ENCODE data around the gene CNGA3.

The CNGA3 gene

GRCh38 chr2:98376996-98377395 lies 30.7 kb downstream of the CNGA3 start:
- no peak for DNase-seq (ENCODE audit: low read depth in 2 of 2)

GRCh38 chr2:98377544-98377943 lies 31.3 kb downstream of the CNGA3 start:
- no peak for DNase-seq (ENCODE audit: low read depth in 2 of 2)

GRCh38 chr2:98378196-98378595 lies 31.9 kb downstream of the CNGA3 start:
- no peak for DNase-seq (ENCODE audit: low read depth in 2 of 2)

- DNase-seq (ENCODE audit: low read depth in 2 of 2): no peak
Observed at GRCh38 chr2:98378901-98379300, 32.6 kb downstream of the CNGA3 start.

GRCh38 chr2:98379311-98380202 lies 33.3 kb downstream of the CNGA3 start:
- DNase-seq (ENCODE audit: low read depth in 2 of 2): no peak

GRCh38 chr2:98380203-98380535 lies 33.9 kb downstream of the CNGA3 start:
- DNase-seq (ENCODE audit: low read depth in 2 of 2): no peak

- no peak for DNase-seq (ENCODE audit: low read depth in 2 of 2)
Observed at GRCh38 chr2:98381494-98381893, 35.2 kb downstream of the CNGA3 start.

- DNase-seq (ENCODE audit: low read depth in 2 of 2): no peak
Observed at GRCh38 chr2:98382086-98382485, 35.8 kb downstream of the CNGA3 start.

GRCh38 chr2:98382739-98383138 lies 36.5 kb downstream of the CNGA3 start:
- no peak for DNase-seq (ENCODE audit: low read depth in 2 of 2)

- no peak for DNase-seq (ENCODE audit: low read depth in 2 of 2)
Observed at GRCh38 chr2:98383166-98383565, 36.9 kb downstream of the CNGA3 start.

- DNase-seq (ENCODE audit: low read depth in 2 of 2): peak; percentile 37 to 44
Observed at GRCh38 chr2:98385050-98385699, 38.9 kb downstream of the CNGA3 start.

GRCh38 chr2:98387478-98387877 lies 41.2 kb downstream of the CNGA3 start:
- DNase-seq (ENCODE audit: low read depth in 2 of 2): no peak

GRCh38 chr2:98388081-98388480 lies 41.8 kb downstream of the CNGA3 start:
- no peak for DNase-seq (ENCODE audit: low read depth in 2 of 2)

GRCh38 chr2:98388601-98389250 lies 42.5 kb downstream of the CNGA3 start:
- DNase-seq (ENCODE audit: low read depth in 2 of 2): no peak

GRCh38 chr2:98389251-98389605 lies 43.0 kb downstream of the CNGA3 start:
- DNase-seq (ENCODE audit: low read depth in 2 of 2): no peak

- DNase-seq (ENCODE audit: low read depth in 2 of 2): no peak
Observed at GRCh38 chr2:98390571-98391476, 44.6 kb downstream of the CNGA3 start.

- no peak for DNase-seq (ENCODE audit: low read depth in 2 of 2)
Observed at GRCh38 chr2:98391581-98392270, 45.5 kb downstream of the CNGA3 start.

GRCh38 chr2:98393354-98393753 lies 47.1 kb downstream of the CNGA3 start:
- DNase-seq (ENCODE audit: low read depth in 2 of 2): no peak

GRCh38 chr2:98394595-98395153 lies 48.4 kb downstream of the CNGA3 start:
- no peak for DNase-seq (ENCODE audit: low read depth in 2 of 2)

- DNase-seq (ENCODE audit: low read depth in 2 of 2): no peak
Observed at GRCh38 chr2:98395977-98396376, 49.7 kb downstream of the CNGA3 start.
